ENCODE results near the gene FGF9.

The FGF9 gene

GRCh38 chr13:21685485-21686064 lies 14.7 kb downstream of the FGF9 start:
- TF ChIP-seq GATA3 (IDR thresholded peaks at IDR 0.05; ENCODE audit: low read depth, low read length) (no peak), GATA2 (IDR thresholded peaks at IDR 0.05; ENCODE audit: low read depth, low read length) (no peak)

DNA sequence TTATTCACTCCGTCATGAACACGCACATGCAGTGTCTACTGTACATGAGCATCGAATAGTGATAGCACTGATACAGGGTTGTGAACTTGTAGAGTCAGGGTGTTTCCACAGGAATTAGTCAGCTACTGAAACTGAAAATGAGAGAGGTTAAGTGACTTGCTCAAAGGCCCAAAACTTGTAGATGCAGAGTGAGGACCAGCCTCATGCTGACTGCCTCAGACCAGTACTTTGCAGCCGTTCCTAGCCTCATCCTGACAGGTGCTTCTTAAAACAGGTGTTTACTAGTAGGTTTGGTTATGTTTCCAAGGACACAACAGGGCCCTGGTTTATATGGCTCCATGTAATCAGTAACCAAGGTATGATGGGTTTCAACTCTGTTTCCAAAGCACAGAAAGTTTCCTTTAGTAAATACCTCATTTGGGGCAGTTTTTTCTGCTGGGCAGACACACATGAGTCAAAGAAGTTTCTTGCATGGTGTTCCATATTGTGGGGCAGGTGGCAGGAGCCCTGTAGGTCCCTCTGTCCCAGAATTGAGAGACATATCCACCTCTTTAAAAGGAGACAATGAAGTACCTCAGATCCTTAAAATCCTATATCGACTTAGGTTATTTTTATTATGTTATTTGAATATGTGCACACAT lies 16.0 kb downstream of the FGF9 start:
- TF ChIP-seq GATA2 (IDR thresholded peaks at IDR 0.05; ENCODE audit: low read depth, low read length): no peak
- no peak for TF ChIP-seq GATA3 (IDR thresholded peaks at IDR 0.05; ENCODE audit: low read depth, low read length)

DNA sequence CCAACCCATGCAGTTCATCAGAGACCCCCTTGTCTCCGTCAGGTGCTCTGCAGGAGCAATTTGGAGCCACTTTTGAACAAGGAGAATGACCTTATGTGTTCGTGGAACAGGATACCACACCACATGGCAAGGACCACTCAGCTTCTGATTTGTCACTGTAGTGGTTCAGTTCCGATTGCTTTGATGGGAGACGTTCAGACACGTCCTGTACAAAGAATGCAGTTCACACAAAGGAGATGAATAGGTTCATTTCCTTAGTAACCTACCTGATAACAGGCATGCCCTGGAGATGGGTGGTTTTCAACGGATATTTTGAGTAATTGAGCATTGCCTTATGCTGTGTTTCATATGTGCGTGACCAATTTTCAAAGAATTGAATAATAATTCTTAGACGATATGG lies 17.2 kb downstream of the FGF9 start:
- TF ChIP-seq GATA2 (IDR thresholded peaks at IDR 0.05; ENCODE audit: low read depth, low read length) (no peak), GATA3 (IDR thresholded peaks at IDR 0.05; ENCODE audit: low read depth, low read length) (no peak)

- TF ChIP-seq GATA3 (IDR thresholded peaks at IDR 0.05; ENCODE audit: low read depth, low read length) (no peak), GATA2 (IDR thresholded peaks at IDR 0.05; ENCODE audit: low read depth, low read length) (no peak)
Measured at GRCh38 chr13:21689097-21689496, 18.2 kb downstream of the FGF9 start.

DNA sequence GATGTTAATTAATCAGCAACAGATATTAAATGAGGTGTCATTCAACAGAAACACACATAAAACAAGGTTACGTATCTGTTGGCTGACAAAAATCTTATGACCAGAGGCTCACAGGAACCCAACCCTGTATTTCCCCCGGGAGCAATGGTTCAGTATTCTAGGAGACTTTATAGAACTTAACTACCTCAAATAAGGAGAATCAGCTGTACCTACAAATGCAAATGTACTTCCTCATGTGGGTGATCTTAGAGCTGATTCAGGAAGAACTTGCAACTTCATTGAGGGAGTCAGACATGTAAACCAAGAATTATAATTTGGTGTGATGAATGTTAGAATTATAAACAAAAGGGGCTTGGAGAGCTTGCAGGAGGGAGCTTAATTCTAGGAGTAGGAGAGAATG lies 20.1 kb downstream of the FGF9 start:
- no peak for TF ChIP-seq GATA3 (IDR thresholded peaks at IDR 0.05; ENCODE audit: low read depth, low read length)

GRCh38 chr13:21691500-21691899 lies 20.6 kb downstream of the FGF9 start:
- TF ChIP-seq GATA3 (IDR thresholded peaks at IDR 0.05; ENCODE audit: low read depth, low read length) (no peak), GATA2 (IDR thresholded peaks at IDR 0.05; ENCODE audit: low read depth, low read length) (no peak)

DNA sequence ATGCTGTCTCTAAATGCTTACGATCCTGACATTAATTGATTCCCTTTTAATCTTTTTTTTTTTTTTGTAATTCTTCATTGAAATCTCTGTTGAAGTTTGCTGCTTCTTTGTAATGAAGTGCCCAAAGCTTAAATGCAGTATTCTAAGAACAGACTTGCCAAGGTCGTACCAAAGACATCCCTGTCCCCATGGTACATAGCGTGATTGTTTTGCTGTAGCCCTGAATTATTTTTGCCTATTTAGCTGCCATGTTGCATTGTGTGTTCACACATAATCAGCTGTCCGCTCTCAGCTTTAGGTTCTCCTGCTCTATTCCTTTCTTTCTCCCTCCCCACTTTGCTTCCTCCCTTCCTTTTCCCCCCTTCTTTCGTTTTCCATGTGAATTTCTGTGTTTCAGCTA lies 21.1 kb downstream of the FGF9 start:
- no peak for TF ChIP-seq GATA2 (IDR thresholded peaks at IDR 0.05; ENCODE audit: low read depth, low read length)
- no peak for TF ChIP-seq GATA3 (IDR thresholded peaks at IDR 0.05; ENCODE audit: low read depth, low read length)

- no peak for TF ChIP-seq GATA2 (IDR thresholded peaks at IDR 0.05; ENCODE audit: low read depth, low read length)
- TF ChIP-seq GATA3 (IDR thresholded peaks at IDR 0.05; ENCODE audit: low read depth, low read length): no peak
Measured at GRCh38 chr13:21694831-21695230, 24.0 kb downstream of the FGF9 start.

DNA sequence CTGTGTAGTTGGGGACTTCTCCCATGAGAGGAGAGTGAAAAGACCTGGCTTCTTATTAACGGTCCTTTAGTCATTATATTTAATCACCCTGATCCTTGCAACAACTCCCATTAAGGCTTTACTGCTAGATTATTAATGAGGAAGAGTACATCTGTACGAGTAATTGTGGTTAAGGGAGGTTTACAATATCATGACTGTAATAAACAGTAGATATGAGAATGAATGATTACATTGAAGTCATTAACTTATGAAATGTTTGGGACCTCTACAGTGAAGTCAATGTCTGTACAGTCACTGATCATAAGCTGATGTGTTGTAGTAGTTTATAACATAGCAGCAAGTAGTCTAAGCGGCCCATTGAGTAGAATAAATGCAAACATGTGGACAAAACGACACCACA lies 24.7 kb downstream of the FGF9 start:
- TF ChIP-seq GATA3 (IDR thresholded peaks at IDR 0.05; ENCODE audit: low read depth, low read length) (no peak), GATA2 (IDR thresholded peaks at IDR 0.05; ENCODE audit: low read depth, low read length) (no peak)

DNA sequence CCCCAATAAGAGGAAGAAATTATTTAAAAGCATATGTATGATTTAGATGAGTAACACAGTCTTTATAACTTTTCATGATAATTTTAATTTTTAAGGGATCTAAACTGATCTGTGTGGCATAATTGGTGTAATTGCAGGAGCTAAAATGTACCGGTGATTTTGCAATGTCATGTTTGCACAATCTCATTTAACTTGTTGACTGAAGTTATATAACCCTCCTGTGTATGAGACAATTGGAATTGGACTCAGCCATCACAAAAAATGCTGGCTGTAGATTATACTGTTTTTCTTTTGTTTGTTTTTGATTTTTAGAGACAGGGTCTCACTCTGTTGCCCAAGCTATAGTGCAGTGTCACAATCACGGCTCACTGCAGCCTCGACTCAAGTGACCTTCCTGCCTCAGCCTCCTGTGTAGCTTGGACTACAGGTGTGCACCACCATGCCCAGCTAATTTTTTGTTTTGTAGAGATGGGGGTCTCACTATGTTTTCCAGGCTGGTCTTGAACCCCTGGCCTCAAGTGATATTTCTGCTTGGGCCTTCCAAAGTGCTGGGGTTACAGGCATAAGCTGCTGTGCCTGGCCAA lies 26.1 kb downstream of the FGF9 start:
- no peak for TF ChIP-seq GATA3 (IDR thresholded peaks at IDR 0.05; ENCODE audit: low read depth, low read length)

- TF ChIP-seq GATA2 (IDR thresholded peaks at IDR 0.05; ENCODE audit: low read depth, low read length) (no peak), GATA3 (IDR thresholded peaks at IDR 0.05; ENCODE audit: low read depth, low read length) (no peak)
Measured at GRCh38 chr13:21698817-21699679, 28.2 kb downstream of the FGF9 start.

- no peak for TF ChIP-seq GATA2 (IDR thresholded peaks at IDR 0.05; ENCODE audit: low read depth, low read length)
- TF ChIP-seq GATA3 (IDR thresholded peaks at IDR 0.05; ENCODE audit: low read depth, low read length): no peak
Measured at GRCh38 chr13:21701460-21701859, 30.6 kb downstream of the FGF9 start.

DNA sequence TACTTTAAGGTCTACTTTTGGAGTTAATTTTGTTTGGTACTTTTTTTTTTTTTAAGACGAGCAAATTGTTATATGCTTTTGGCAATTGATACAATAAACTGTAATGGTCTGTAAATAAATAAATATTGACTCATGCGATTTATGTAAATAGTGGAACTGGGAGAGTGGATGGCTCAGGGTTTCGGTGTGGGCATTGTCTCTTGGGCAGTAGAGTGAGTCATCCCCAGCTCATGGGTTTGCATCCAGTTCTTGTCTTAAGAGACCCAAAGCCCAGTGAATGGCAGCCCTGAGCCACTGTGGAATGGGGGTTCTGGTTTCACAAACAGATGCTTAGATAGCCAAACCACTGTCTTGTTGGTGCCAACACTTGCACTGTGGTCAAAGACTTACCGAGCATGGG lies 33.0 kb downstream of the FGF9 start:
- no peak for TF ChIP-seq GATA2 (IDR thresholded peaks at IDR 0.05; ENCODE audit: low read depth, low read length)
- TF ChIP-seq GATA3 (IDR thresholded peaks at IDR 0.05; ENCODE audit: low read depth, low read length): no peak

DNA sequence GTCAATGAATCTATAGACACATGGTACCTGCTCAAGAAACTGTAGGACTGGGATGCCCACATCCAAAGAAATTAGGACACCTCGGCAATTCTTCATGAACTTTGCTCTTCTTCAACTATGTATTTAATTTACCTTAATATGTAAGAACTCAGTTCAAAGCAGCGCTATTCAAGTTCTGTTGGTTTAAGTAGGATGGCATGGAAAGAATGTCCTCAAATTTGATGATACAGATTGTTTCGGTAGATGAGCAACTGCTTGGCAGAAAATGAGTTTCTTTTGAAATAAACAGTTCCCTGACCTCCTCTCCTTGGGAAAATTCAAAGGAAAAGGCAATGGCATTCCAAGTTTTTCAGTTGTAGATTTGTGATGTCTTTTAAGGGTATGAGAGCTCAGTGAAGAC lies 36.7 kb downstream of the FGF9 start:
- TF ChIP-seq GATA2 (IDR thresholded peaks at IDR 0.05; ENCODE audit: low read depth, low read length) (no peak), GATA3 (IDR thresholded peaks at IDR 0.05; ENCODE audit: low read depth, low read length) (no peak)

GRCh38 chr13:21709697-21710096 lies 38.8 kb downstream of the FGF9 start:
- TF ChIP-seq GATA3 (IDR thresholded peaks at IDR 0.05; ENCODE audit: low read depth, low read length) (no peak), GATA2 (IDR thresholded peaks at IDR 0.05; ENCODE audit: low read depth, low read length) (no peak)
